ENCODE measurements around the gene DTNBP1.

DTNBP1 gene

GRCh38 chr6:15520626-15521203 is 142.1 kb downstream of the DTNBP1 start:
- FAIRE-seq (no peak), DNase-seq (ENCODE audit: extremely low spot score, insufficient read length, low read depth) (no peak)

DNA sequence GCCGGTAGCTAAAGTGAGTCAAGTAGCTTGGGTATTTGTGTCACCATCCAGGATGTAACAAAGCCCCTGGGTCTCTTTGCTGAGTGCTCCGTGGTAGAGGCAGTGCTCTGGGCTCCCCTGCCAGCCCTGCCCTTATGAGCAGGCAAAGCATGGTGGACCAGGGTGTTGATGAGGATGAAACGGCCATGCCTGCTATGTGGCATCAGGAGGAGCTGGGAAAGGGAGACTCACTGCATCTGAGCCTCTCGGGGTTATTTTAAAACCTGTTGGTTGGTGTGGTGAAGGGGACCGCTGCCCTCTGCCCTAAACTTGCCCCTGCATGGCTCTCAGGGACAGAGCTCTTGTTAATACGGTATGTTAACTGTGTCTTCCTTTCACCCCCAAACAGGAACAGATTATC is 143.1 kb downstream of the DTNBP1 start:
- DNase-seq (ENCODE audit: extremely low spot score, insufficient read length, low read depth) (no peak), FAIRE-seq (no peak)

GRCh38 chr6:15518878-15519277 is 143.9 kb downstream of the DTNBP1 start:
- no peak for FAIRE-seq
- no peak for DNase-seq (ENCODE audit: extremely low spot score, insufficient read length, low read depth)

DNA sequence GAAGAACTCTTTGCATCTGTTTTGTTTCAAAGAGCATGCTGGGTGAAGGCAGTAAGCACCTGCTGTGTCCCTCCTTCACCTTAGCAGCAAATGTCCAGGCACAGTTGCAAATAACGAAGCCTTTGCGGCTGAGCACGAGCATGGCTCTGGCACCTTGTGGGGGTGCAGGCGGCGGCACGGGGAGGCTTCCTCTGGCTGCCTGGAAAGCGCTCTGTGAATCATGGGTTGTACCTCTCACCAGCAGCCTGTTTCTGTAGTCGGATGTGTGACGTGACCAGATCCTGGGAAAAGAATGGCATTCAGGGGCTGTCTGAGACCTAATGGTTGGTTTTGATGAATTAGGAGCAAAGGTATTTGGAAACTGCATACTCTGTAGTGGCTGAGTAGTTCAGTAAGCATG is 144.8 kb downstream of the DTNBP1 start:
- no peak for FAIRE-seq
- no peak for DNase-seq (ENCODE audit: extremely low spot score, insufficient read length, low read depth)

DNA sequence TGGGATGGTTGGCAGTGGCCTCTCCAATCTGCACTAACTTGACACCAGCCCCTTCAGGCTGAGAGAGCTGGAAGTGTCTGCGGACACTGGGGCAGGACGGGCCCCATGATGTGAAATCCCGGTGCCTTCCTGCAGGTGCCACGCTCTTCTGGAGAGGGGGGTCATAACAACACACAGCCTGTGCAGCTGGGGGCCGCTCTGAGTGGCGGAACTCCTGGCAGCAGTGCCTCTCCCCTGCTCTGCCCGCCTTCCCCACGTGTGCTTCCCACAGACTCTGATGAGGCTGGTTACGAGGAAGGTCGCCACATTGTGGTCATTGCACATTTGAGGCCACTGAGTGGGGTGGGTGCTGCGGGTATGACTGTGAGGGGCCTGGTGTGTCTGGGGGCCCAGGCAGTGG is 145.2 kb downstream of the DTNBP1 start:
- FAIRE-seq (no peak), DNase-seq (ENCODE audit: extremely low spot score, insufficient read length, low read depth) (no peak)

GRCh38 chr6:15516923-15517560 is 145.8 kb downstream of the DTNBP1 start:
- DNase-seq (ENCODE audit: extremely low spot score, insufficient read length, low read depth) (no peak), FAIRE-seq (no peak)

DNA sequence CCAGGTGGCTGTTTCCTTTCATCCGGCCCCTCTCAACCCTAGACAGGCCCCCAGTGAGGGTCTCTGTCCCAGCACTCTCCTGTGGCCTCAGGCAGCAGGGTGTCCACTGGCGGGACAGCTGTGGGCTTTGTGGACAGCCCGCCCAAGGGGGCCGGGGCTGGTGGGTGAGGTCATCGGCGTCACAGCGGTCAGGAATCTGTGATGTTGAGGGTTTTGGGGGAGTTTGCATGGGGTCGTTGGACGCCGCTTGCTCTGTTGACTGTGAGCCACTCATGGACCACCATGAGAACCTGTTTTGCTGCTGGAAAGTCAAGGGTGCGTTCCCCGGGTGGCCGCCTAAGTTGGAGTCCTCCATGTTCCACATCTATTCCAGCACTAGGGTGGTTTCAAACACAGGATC is 146.4 kb downstream of the DTNBP1 start:
- no peak for FAIRE-seq

GRCh38 chr6:15515660-15516375 is 147.0 kb downstream of the DTNBP1 start:
- FAIRE-seq (no peak), DNase-seq (ENCODE audit: extremely low spot score, insufficient read length, low read depth) (no peak)

More for the DNA sequence above, 146.4 kb downstream of the DTNBP1 start:
- no peak for DNase-seq (ENCODE audit: extremely low spot score, insufficient read length, low read depth)

DNA sequence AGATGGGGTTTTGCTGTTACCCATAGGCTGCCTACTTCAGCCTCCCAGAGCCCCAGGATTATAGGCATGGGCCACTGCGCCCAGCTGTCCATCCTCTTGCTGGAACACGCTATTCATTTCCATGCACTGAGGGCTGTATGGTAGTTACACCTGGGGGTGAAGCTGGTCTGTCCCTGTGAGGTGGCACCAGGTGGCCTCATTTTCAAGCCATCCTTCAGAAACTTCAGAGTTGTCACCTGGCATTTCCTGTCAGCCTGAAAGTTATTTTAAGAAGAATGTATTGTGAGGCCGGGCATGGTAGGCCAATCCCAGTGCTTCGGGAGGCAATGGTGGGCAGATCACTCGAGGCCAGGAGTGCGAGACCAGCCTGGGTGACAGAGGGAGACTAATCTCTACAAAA is 147.6 kb downstream of the DTNBP1 start:
- FAIRE-seq, result no peak
- DNase-seq (ENCODE audit: extremely low spot score, insufficient read length, low read depth), result no peak

- no peak for FAIRE-seq
Observed at GRCh38 chr6:15513801-15514711, 148.8 kb downstream of the DTNBP1 start.

GRCh38 chr6:15513131-15513771 is 149.6 kb downstream of the DTNBP1 start:
- FAIRE-seq (no peak), DNase-seq (ENCODE audit: extremely low spot score, insufficient read length, low read depth) (no peak)

More at GRCh38 chr6:15513801-15514711, 148.8 kb downstream of the DTNBP1 start:
- no peak for DNase-seq (ENCODE audit: extremely low spot score, insufficient read length, low read depth)

GRCh38 chr6:15512721-15513120 is 150.1 kb downstream of the DTNBP1 start:
- DNase-seq (ENCODE audit: extremely low spot score, insufficient read length, low read depth) (no peak), FAIRE-seq (no peak)

DNA sequence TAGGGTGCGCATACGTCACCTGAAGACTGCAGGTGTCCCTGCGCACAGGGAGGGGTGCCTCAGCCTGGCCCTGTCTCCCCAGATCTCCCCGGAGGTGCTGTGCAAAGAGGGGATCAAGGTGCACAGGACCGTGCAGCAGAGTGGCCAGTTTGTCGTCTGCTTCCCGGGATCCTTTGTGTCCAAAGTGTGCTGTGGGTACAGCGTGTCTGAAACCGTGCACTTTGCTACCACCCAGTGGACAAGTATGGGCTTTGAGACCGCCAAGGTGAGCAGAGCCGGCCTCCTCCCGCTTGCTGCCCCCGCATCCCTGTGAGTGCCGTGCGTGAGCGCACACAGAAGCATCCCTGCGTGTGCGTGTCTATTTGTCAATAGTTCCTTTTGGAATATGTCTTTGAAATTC is 150.7 kb downstream of the DTNBP1 start:
- no peak for DNase-seq (ENCODE audit: extremely low spot score, insufficient read length, low read depth)
- no peak for FAIRE-seq

DNA sequence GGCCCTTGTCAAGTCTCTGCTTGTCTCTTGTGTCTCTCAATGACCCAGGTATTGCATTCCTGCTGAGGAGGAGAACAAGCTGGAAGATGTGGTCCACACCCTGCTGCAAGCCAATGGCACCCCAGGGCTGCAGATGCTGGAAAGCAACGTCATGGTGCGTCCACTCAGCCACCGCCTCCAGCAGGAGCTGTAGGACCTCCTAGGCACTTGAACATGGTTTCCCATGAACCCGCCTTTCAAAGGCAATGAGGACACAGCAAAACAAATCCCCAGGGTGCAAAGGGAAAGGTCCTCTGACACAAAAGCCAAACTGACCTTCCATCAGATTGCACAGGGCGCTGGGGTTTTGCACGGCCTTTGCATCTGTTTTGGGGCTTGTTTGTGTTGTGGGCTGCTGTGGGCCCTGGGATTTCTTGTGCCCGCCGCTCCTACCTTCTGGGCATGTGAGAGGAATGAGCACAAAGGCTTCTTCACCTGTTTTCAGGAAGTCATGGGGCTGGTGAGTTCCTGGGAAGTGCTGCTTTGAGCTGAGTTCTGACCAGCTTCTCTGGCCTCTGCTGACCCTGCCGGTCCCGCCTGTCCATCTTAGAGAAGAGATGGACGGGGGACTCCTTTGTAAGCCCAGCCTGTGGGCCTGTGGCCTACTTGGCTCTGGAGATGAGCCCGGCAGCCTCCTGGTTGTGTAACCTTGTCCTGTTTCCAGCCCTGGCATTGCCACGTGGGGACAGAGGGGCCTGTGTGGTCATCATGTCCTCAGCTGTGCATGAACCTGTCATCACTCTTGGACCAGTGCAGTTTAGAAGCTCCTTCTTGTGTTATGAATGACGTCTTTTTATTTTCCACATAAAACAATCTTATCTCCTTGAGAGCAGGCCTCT is 151.3 kb downstream of the DTNBP1 start:
- DNase-seq (ENCODE audit: extremely low spot score, insufficient read length, low read depth) (no peak), FAIRE-seq (no peak)

DNA sequence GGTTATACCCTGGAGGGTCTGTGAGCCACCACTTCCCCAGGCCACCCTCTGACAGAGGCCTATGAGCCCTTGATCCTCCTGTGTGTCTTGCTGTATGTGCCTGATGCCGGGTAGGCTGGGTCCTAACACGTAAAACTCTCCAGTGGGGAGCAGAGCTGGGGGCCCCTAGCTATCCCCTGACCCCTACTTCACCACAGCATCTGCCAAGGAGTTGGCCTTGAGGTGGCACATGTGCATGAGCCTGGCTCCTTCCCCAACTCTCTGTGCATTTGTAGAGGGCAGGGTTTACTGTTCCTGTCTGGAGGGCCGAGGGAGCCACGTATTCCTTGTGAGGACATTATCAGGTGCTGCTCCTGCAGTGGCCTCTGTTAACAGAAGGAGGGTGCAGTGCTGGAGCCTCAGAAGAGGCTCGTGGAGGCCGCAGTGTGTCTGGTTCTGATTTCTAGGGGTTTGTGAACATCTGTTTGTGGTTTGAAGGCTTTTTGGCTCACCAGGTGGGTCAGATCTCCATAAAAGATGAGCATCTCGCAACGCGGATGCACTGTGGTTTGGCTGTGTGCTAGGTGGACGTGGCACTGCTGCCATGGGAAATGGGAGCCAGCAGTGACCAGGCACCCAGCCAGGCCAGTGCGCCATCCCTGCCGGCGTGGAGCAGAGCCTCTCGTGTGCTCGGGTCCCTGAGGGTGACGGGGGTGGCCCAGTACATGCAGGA is 152.1 kb downstream of the DTNBP1 start:
- DNase-seq (ENCODE audit: extremely low spot score, insufficient read length, low read depth), result no peak
- FAIRE-seq, result no peak

GRCh38 chr6:15510121-15510520 is 152.7 kb downstream of the DTNBP1 start:
- DNase-seq (ENCODE audit: extremely low spot score, insufficient read length, low read depth), result no peak
- no peak for FAIRE-seq

- no peak for FAIRE-seq
- DNase-seq (ENCODE audit: extremely low spot score, insufficient read length, low read depth), result no peak
Observed at GRCh38 chr6:15509335-15509933, 153.4 kb downstream of the DTNBP1 start.

GRCh38 chr6:15508931-15509330 is 153.9 kb downstream of the DTNBP1 start:
- DNase-seq (ENCODE audit: extremely low spot score, insufficient read length, low read depth), result no peak
- no peak for FAIRE-seq

All from GM18507 (cell line).